ENCODE data around the gene RPGR.

The RPGR gene

GRCh38 chrX:38262715-38263620 lies 64.3 kb downstream of the RPGR start:
- TF ChIP-seq CTCF (IDR thresholded peaks at IDR 0.05), result no peak
- Histone ChIP-seq H3K4me1 (ENCODE audit: control insufficient read depth in 1 of 2, insufficient read depth in 1 of 2, low read depth in 1 of 2, low read length in 1 of 2) (no peaks in the 10 kb centered on the region), H3K36me3 (no peaks in the 10 kb centered on the region), H3K27ac (no peak overlapping the region), H3K4me3 (ENCODE audit: low read depth in 1 of 2, low read length in 1 of 2) (no peak overlapping the region), H3K9me3 (no peaks in the 10 kb centered on the region), H3K27me3 (no peaks in the 10 kb centered on the region)

GRCh38 chrX:38260231-38260630 lies 67.1 kb downstream of the RPGR start:
- H3K4me1 ChIP-seq (ENCODE audit: control insufficient read depth in 1 of 2, insufficient read depth in 1 of 2, low read depth in 1 of 2, low read length in 1 of 2), result no peaks in the 10 kb centered on the region

GRCh38 chrX:38256019-38256418 lies 71.3 kb downstream of the RPGR start:
- H3K27me3 ChIP-seq, result no peaks in the 10 kb centered on the region
- TF ChIP-seq CTCF (IDR thresholded peaks at IDR 0.05), result no peak

More at GRCh38 chrX:38260231-38260630, 67.1 kb downstream of the RPGR start:
- Histone ChIP-seq H3K4me3 (ENCODE audit: low read depth in 1 of 2, low read length in 1 of 2) (no peak overlapping the region), H3K27ac (no peak overlapping the region), H3K36me3 (no peaks in the 10 kb centered on the region), H3K27me3 (no peaks in the 10 kb centered on the region), H3K9me3 (no peaks in the 10 kb centered on the region)
- TF ChIP-seq CTCF (IDR thresholded peaks at IDR 0.05), result no peak

GRCh38 chrX:38249965-38250364 lies 77.3 kb downstream of the RPGR start:
- H3K27me3 ChIP-seq, result no peaks in the 10 kb centered on the region
- H3K9me3 ChIP-seq, result no peaks in the 10 kb centered on the region
- H3K36me3 ChIP-seq, result no peaks in the 10 kb centered on the region
- H3K4me1 ChIP-seq (ENCODE audit: control insufficient read depth in 1 of 2, insufficient read depth in 1 of 2, low read depth in 1 of 2, low read length in 1 of 2), result no peaks in the 10 kb centered on the region
- no peak overlapping the region for H3K4me3 ChIP-seq (ENCODE audit: low read depth in 1 of 2, low read length in 1 of 2)
- H3K27ac ChIP-seq, result no peak overlapping the region
- TF ChIP-seq CTCF (IDR thresholded peaks at IDR 0.05), result no peak

More at GRCh38 chrX:38256019-38256418, 71.3 kb downstream of the RPGR start:
- no peaks in the 10 kb centered on the region for H3K36me3 ChIP-seq
- H3K4me3 ChIP-seq (ENCODE audit: low read depth in 1 of 2, low read length in 1 of 2), result no peak overlapping the region
- H3K9me3 ChIP-seq, result no peaks in the 10 kb centered on the region
- H3K27ac ChIP-seq, result no peak overlapping the region
- no peaks in the 10 kb centered on the region for H3K4me1 ChIP-seq (ENCODE audit: control insufficient read depth in 1 of 2, insufficient read depth in 1 of 2, low read depth in 1 of 2, low read length in 1 of 2)

GRCh38 chrX:38247051-38247450 lies 80.3 kb downstream of the RPGR start:
- TF ChIP-seq CTCF (IDR thresholded peaks at IDR 0.05), result no peak
- Histone ChIP-seq H3K4me3 (ENCODE audit: low read depth in 1 of 2, low read length in 1 of 2) (no peak overlapping the region), H3K27ac (no peak overlapping the region), H3K27me3 (no peaks in the 10 kb centered on the region), H3K9me3 (no peaks in the 10 kb centered on the region), H3K36me3 (no peaks in the 10 kb centered on the region), H3K4me1 (ENCODE audit: control insufficient read depth in 1 of 2, insufficient read depth in 1 of 2, low read depth in 1 of 2, low read length in 1 of 2) (no peaks in the 10 kb centered on the region)

All from neutrophil (primary cell).